HG02938 (cell line): ENCODE measurements around the gene GRIN3B.

Source experiments
- ATAC-seq: cut with Tn5 transposase; IDR thresholded peaks from one replicate; pipeline ENCODE4 v1.9.1; 2021; ENCODE audit warnings: mild to moderate bottlenecking, moderate library complexity; ENCODE audit not compliant: unreplicated experiment

The GRIN3B gene

GRCh38 chr19:1040476-1041271, 40.5 kb downstream of the GRIN3B start:
- ATAC-seq, result no peak

DNA sequence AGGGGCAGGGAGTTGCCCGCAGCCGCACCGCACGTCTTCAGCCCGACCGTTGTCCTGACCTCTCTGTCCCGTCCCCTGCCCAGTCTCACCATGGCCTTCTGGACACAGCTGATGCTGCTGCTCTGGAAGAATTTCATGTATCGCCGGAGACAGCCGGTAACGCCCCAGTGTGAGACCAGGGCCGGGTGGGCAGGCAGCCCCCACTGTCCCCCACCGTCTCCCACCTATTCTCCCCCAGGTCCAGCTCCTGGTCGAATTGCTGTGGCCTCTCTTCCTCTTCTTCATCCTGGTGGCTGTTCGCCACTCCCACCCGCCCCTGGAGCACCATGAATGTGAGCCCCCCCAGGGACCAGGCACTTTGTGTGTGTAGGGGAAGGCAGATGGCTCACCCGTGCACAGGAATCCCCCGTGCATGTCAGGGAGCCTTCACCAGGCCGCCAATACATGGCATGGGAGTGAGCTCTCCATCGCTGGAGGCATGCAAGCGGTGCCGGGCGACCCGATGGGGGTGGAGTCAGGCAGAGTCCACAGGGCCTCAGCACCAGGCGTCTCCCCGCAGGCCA, 41.1 kb downstream of the GRIN3B start:
- ATAC-seq, result no peak

DNA sequence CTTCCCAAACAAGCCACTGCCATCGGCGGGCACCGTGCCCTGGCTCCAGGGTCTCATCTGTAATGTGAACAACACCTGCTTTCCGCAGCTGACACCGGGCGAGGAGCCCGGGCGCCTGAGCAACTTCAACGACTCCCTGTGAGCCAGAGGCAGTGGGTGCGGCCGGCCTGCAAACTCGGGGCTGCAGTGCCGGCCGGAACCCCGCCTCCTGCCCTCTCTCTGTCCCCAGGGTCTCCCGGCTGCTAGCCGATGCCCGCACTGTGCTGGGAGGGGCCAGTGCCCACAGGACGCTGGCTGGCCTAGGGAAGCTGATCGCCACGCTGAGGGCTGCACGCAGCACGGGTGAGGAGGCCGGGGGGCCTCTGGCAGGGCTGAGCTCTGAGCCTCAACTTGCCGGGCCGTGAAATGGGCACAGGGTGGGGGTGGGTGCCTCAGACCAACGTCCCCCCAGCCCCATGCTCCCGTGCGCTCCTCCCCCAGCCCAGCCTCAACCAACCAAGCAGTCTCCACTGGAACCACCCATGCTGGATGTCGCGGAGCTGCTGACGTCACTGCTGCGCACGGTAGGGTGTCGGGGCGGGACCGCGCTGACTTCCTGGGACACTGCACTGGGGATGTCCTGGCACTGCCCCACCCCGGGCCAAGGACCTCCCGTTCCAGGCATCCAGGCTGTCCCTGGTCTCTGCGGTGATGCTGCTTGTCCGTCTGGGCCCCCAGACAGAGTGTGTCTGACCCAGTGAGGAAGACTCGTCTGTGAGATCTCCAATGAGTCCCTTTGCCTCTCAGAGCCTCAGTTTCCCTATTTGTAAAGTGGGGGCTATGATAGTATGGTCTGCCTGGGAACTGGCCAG, 41.8 kb downstream of the GRIN3B start:
- no peak for ATAC-seq

GRCh38 chr19:1042689-1043511, 42.7 kb downstream of the GRIN3B start:
- no peak for ATAC-seq

DNA sequence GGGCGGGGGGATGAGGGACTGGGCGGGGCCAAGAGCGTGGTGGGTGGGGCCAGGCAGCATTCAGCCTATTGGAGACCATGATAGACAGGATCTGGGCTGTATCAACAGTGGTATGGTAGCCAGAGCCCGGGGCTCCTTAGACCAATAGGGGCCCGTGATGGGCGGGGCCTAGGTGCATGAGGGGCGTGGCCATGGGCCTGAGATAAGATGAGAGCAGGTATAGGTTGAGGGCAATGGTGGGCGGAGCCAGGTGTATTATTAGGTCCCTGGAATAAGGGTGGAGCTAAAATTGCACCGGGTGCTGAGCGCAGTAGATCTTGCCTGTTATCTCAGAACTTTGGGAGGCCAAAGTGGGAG, 45.0 kb downstream of the GRIN3B start:
- no peak for ATAC-seq

DNA sequence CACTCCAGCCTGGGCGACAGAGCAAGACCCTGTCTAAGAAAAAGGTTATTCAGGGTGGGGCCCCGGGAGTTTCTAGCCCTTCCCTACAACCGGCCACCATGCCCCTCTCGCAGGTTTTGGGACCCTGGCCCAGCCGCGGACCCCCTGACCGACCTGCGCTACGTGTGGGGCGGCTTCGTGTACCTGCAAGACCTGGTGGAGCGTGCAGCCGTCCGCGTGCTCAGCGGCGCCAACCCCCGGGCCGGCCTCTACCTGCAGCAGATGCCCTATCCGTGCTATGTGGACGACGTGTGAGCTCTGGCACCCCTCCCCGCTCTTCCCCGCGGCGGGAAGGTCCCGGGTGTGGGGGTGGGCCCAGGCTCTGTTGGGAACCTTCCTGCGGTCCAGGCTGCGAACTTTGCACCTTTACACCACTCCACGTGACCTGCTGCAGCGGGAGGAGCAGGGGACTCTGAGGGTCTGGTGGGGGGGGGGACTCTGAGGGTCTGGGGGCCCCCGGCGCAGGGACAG, 46.0 kb downstream of the GRIN3B start:
- ATAC-seq, result no peak

DNA sequence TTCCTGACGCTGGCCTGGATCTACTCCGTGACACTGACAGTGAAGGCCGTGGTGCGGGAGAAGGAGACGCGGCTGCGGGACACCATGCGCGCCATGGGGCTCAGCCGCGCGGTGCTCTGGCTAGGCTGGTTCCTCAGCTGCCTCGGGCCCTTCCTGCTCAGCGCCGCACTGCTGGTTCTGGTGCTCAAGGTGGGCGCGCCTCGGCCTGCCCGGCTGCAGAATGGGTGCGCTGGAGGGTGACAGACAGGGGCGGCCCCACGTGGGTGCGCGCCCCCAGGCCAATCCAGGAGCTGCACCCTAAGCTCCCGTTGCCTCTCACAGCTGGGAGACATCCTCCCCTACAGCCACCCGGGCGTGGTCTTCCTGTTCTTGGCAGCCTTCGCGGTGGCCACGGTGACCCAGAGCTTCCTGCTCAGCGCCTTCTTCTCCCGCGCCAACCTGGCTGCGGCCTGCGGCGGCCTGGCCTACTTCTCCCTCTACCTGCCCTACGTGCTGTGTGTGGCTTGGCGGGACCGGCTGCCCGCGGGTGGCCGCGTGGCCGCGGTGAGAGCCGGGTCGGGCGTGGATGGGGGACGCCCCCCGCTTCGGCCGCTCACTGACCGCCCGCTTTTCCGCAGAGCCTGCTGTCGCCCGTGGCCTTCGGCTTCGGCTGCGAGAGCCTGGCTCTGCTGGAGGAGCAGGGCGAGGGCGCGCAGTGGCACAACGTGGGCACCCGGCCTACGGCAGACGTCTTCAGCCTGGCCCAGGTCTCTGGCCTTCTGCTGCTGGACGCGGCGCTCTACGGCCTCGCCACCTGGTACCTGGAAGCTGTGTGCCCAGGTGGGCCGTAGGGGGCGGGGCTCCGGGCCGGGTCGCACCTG, 46.8 kb downstream of the GRIN3B start:
- no peak for ATAC-seq

GRCh38 chr19:1047696-1048147, 47.5 kb downstream of the GRIN3B start:
- ATAC-seq, result no peak

DNA sequence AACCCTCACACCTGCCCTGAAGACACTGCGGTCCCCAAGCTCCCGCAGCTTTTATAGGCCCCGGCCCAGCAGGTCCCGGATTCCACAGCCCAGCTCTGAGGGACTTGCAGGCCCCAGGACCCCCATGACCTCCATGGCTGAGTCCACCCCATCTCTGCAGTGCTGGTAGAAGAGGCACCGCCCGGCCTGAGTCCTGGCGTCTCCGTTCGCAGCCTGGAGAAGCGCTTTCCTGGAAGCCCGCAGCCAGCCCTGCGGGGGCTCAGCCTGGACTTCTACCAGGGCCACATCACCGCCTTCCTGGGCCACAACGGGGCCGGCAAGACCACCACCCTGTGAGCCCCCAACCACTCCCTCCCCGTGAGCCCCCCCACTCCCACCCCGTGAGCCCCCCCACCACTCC, 48.9 kb downstream of the GRIN3B start:
- ATAC-seq, result no peak

DNA sequence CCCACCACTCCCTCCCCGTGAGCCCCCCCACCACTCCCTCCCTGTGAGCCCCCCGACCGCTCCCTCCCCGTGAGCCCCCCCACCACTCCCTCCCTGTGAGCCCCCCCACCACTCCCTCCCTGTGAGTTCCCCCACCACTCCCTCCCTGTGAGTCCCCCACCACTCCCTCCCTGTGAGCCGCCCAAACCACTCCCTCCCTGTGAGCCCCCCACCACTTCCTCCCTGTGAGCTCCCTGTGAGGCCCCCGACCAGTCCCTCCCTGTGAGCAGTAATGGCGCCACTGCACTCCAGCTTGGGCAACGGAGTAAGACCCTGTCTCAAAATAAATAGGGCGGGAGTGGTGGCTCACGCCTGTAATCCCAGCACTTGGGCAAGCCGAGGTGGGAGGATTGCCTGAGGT, 49.6 kb downstream of the GRIN3B start:
- ATAC-seq, result no peak

DNA sequence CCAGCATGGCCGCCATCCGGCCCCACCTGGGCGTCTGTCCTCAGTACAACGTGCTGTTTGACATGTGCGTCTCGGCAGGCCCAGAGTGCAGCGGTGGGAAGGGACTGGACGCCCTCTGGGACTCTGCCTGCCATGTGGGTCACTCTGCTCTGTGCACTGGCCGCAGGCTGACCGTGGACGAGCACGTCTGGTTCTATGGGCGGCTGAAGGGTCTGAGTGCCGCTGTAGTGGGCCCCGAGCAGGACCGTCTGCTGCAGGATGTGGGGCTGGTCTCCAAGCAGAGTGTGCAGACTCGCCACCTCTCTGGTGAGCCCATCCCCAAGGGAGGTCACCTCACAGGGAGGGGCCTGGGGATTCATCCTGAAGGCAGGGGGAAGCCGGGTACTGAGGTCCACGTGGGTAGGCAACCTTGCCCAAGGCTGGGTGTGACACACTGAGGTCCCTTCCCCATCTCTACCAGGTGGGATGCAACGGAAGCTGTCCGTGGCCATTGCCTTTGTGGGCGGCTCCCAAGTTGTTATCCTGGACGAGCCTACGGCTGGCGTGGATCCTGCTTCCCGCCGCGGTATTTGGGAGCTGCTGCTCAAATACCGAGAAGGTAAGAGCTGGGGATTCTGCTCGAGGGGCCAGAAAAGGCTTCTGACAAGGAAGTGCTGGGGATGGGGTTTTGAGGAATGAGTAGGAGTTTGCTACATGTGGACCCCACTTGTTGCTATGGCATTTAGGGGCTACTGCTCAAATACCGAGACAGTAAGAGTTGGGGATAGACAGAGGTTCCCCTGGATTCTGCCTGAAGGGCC, 51.0 kb downstream of the GRIN3B start:
- ATAC-seq, result no peak

DNA sequence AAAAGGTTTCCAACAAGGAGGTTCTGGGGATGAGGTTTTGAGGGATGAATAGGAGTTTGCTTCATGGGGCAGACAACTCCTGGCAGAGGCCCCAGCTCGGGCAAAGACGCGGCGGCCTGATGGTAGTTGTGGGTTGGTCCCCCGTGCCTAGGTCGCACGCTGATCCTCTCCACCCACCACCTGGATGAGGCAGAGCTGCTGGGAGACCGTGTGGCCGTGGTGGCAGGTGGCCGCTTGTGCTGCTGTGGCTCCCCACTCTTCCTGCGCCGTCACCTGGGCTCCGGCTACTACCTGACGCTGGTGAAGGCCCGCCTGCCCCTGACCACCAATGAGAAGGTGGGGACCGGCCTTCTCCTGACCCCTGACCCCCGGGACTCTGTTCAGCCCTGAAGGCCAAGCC, 51.6 kb downstream of the GRIN3B start:
- no peak for ATAC-seq

- no peak for ATAC-seq
Measured at GRCh38 chr19:1052349-1052975, 52.2 kb downstream of the GRIN3B start.

DNA sequence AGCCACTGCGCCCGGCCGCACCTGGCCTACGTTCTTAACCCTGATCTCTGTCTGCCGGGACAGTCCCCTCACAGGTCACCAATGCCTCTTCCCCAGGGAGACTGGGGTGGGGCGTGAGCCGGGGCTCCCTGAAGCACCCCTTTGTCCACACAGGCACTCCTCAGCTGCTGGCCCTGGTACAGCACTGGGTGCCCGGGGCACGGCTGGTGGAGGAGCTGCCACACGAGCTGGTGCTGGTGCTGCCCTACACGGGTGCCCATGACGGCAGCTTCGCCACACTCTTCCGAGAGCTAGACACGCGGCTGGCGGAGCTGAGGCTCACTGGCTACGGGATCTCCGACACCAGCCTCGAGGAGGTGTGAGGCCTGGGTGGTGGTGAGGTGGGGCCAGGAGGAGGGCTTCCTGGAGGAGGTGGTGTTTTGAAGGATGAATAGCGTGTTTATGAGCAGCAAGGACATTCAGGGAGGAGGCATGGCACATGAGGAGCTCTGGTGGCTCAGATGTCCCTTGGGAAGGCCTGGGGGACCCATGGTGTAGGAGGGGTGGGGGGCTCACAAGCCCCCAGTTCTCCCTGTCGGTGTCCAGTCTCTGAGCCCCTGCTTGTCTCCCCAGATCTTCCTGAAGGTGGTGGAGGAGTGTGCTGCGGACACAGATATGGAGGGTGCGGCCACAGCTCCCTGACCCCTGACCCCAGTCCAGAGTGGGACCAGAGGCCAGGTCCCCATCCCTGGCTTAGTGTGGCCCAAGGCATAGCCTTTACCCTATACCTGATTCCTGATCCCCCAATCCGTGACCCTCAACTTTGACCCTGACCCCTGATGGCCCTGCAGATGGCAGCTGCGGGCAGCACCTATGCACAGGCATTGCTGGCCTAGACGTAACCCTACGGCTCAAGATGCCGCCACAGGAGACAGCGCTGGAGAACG, 53.2 kb downstream of the GRIN3B start:
- no peak for ATAC-seq

DNA sequence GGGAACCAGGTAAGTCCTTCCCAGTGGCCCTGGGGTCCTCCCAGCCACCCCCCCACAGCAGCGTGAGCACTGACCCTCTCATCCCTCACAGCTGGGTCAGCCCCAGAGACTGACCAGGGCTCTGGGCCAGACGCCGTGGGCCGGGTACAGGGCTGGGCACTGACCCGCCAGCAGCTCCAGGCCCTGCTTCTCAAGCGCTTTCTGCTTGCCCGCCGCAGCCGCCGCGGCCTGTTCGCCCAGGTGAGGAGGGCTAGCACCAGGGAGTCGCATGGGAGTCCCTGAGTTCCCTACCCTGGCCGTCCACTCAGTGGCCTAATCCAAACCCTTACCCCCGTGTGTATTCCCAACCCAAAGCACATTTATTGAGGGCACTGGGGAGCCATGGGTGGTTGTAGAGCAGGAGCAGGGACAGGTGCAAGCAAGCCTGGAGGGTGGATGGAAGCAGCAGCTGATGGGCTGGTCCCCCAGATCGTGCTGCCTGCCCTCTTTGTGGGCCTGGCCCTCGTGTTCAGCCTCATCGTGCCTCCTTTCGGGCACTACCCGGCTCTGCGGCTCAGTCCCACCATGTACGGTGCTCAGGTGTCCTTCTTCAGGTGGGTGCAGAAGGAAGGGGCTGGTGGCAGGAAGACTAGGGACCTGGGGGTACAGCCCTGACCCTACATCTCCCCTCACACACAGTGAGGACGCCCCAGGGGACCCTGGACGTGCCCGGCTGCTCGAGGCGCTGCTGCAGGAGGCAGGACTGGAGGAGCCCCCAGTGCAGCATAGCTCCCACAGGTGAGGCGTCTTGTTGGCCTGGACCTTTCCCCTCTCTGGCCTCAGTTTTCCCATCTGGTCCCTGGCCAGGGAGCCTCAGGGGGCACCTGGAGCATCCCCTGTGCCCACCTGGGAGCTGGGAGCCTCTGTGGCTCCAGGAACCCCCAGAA, 54.1 kb downstream of the GRIN3B start:
- no peak for ATAC-seq

DNA sequence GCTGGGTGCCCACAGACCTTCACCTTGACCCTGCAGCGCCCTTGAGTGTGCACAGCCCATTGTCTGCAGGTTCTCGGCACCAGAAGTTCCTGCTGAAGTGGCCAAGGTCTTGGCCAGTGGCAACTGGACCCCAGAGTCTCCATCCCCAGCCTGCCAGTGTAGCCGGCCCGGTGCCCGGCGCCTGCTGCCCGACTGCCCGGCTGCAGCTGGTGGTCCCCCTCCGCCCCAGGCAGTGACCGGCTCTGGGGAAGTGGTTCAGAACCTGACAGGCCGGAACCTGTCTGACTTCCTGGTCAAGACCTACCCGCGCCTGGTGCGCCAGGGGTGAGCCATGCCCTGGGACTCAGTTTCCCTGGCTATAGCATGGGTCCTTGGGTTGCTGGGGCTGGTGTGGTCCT, 54.8 kb downstream of the GRIN3B start:
- ATAC-seq, result no peak
